NCI-H2171 (cell line): Measurements from ENCODE around the gene PSMA5.
"Not testable (repeated sequence)": the region's sequence is repeated elsewhere in the genome, so short reads cannot be mapped to it uniquely, and the experiment has no call there.

Experiments used
- DNase-seq: peaks from one replicate; lab custom pipeline; 2025; lab: John Stamatoyannopoulos, UW

The PSMA5 gene

DNA sequence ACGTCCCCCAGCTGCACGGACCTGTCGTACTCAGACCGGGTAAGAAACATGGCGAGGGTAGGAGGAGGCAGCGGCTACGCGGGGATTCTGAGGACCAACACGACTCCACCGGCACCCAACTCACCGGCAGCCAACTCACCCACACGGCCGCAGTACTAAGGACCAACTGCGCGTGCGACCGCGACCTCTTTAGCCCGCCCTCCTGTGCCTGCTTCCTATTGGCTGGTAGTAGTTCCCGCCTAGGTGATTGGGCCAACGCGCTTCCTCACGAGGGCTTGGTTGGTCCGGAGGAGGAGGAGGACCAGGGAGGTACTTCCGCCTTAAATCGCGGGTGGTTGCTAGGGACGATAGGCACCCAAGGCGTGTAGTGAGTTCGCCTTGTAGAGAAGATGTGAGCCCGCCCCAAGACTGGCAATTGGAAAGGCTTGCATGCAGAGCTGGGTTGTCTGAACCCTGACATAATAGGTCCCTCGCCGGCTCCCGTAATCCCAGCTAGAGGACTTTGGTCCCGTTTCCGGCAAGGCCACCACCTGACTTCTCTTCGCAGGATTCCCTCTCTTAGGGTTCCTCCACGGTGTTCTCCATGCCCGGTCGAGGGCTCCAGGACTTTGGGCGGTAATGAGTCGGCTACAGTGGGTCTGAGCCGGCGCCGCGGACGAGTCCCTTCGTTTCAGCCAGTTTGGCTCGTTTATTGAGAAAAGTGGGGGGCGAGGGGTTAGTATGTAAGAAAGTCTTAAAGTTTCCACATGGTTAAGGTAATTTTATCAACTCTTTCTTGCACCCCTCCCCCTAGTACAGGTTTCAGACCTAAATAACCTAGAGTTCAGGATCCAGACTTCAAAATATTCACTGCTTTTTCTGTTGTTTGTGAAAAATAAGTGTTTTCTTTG is at the start of gene PSMA5:
Gene PSMA5 (minus strand): TSS at position 168 of the 890 bp plus-strand sequence. CDS start 118 bp downstream, at position 50.
- DNase-seq: peak; percentile 98

DNA sequence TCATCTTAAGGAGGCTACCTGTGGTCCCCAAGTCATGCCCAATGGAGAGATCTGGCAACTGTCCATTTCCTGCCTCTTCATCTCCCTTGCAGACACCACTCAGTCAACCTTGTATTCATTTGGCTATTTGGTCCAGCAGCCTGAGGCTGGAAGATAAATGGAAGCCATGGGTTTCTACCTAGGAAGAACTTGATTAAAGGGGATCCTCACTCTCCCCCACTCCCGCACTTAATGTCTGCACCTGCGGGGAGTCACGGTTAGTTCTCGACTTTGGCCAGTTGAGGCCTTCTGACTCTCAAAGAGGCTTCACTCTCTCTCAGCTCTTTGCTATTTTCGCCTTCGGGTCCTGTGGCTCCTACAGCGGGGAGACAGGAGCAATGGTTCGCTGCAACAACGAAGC is 49.0 kb upstream of the PSMA5 start:
- no peak for DNase-seq

DNA sequence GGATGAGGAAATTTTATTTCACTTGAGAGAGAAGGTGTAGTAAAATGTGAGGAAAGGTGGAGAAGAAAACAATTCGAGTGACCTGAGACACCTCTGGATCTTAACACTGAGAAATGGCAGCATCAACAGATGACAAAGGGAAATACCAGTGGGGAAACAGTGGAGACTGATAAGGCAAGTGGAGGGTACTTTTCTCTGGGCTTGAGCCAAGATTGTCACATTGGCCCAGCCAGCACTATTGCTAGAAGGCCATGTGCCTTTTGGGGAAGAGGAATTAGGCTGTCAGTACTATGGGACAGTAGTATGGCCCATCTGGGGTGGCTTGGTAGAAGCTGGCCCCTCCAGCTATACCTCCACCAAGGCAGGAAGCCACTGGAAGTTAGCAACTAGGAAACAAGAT is 48.4 kb upstream of the PSMA5 start:
- no peak for DNase-seq

DNA sequence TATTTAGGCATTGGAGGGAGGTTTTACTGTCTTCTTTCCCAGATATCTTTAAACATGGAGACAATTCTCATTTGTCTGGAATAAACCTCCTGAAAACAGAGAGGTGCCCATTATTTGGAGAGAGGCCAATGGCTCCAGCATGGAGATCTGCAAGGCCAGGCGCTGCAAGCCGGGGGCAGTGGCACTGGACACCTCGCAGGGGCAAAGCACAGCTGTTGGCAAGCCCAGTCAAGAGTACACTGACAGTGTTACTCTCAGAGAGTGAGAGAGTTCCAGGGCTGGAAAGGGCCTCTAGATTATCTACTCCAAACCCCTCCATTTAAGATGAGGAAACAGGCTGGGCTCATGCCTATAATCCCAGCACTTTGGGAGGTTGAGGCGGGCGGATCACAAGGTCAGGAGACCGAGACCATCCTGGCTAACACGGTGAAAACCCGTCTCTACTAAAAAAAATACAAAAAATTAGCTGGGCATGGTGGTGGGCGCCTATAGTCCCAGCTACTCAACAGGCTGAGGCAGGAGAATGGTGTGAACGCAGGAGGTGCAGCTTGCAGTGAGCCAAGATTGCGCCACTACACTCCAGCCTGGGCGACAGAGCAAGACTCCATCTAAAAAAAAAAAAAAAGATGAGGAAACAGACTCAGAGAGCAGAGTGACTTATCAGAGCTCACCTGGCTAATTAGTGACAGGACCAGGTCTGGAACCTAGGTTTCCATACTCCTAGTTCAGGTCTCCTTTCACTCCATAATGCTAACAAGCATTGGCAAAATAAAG is 47.2 kb upstream of the PSMA5 start:
- DNase-seq: not testable (repeated sequence)

DNA sequence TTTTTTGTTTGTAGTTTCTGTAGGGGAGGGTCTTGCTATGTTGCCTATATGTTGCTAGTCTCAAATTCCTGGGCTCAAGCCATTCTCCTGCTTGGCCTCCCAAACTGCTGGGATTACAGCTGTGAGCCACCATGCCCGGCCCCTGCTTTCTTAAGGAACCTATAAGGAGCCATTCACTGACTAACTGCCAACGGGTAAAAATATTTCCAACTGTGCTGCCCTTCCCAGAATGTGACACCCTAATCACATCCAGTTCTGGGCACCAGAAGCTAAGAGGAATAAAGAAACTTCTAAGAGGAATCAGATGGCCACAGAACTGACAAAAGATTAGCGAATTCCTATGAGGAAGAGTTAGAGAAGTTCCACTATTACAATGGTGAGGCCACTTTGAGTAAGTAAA is 46.5 kb upstream of the PSMA5 start:
- DNase-seq: no peak

DNA sequence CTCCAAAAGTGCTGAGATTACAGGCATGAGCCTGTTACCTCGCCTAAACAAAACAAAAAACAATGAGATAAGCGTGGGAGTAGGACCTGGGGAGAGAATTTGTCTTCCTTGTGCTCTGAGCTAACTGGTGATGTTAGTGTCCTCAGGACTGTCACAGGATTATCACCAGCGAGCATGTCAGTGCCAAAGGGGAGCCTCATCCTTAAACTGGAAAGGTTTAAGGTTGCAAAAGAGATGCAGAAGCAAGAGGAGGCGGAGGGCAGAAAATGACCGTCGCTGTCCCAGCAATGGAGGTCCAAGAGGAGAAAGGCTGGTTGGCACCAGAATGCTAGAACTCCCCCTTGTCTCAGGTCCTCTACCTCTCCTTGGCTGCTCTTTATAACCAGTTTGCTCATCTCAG is 44.0 kb upstream of the PSMA5 start:
- no peak for DNase-seq

DNA sequence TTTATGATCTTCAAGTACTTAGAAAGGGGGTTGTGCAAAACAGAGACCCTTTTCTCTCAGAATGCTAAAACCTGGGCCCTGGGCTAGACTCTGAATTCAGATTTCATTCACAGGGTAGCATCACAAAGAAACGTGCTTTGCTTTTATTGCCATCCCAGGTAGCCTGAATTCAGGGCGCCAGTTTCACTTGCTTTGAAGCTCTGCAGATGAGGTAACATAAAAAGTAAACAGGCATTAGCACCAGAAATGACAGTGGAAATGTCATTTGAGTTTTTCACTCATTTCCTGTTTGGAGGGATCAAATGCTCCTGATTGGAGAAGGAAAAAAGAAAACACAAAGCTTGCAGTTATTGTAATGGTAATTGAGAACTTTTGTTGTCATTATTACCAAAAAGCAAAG is 42.7 kb upstream of the PSMA5 start:
- no peak for DNase-seq

DNA sequence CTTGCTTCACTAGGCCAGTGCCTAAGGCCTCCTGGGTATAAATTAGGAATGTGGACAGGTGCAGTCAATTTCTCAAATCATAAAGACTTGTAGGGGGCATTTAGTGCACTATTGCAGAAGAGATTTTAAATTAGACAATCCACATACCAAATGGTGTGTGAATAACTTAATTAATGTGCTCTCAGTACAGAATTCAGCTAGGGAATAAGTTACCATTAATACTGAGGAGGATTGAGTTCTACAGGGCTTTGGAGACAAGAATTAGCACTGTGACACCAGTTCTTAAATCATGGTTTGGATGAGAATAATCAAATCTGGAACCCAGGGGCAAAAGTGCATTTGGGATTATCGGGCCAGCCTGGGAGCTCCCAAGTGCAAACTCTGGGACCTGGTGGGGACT is 41.8 kb upstream of the PSMA5 start:
- DNase-seq: no peak

DNA sequence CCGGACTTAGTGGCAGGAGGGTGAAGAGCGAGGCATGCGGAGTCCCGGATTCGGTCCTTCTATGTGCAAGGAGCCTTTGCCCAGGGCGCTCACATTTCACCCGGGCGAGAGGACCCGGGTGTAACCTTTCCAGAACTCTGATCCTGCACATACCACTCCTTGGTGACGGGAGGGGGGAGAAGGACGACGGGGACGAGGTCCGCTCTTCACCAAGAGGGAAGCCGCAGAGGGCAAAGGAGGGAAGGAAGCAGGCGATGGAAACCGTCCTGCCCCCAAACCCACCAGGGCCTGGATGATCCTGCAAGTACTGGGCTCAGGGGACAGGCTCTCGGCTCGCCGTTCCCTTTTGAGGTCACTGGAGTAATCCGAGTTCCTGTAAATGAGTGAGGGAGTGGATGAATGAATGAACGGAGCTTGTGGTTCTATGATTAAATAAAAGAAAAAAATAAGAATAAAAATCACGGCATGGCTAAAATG is 41.1 kb upstream of the PSMA5 start:
- DNase-seq: no peak

DNA sequence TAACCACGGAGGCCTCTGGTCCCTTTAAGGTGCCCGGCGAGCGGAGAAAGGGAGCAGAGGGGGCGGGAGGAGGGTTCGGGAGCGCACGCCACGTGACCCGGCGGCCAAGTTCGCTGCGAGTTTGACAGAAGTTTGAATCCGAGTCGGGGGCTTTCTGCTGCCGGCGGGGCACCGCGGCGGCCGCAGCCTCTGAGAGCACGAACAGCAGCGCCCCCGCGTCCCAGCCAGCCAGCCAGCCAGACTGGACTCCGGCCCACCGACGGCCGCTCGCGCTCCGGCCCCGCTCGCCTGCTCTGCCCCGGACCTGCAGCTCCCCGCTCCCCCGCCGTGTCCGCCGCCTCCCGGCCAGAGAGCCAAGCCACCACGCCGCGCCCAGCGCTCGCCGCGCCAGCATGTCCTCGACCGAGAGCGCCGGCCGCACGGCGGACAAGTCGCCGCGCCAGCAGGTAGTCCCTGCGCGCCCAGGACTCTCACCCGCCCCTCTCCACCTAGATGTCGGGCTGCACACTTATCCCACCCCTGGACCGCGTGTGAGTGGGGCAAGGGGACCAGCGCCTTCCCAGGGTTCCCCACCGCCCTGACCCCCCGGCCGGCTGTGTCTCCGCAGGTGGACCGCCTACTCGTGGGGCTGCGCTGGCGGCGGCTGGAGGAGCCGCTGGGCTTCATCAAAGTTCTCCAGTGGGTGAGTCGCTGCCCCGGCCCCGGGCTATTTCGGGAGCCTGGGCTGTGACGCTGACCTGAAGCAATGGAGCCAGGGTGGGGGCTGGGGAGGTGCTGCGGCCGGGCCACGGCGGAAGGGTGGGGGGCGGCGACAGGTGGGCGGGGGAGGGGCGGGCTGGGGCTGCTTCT is 40.4 kb upstream of the PSMA5 start, which contains the start of gene SYPL2:
Gene SYPL2 (plus strand): TSS at position 95 of the 849 bp plus-strand sequence. CDS start 298 bp downstream, at position 393.
- DNase-seq: no peak

DNA sequence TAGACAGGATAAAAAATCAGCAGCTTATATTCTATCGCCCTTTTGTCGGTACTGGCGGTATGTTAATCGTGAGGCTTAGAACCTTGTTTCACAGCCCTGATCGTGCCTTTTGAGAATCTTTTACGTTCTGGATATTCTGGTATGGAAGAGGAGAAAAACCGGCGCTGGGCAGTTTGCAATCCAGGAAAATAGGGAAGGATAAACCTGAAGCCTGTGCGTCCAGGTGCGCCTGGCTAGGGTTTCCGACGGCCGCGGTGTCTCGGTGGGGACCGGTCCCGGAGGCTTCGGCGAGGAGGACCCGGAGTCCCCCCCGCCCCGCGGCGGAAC is 39.8 kb upstream of the PSMA5 start:
- no peak for DNase-seq

DNA sequence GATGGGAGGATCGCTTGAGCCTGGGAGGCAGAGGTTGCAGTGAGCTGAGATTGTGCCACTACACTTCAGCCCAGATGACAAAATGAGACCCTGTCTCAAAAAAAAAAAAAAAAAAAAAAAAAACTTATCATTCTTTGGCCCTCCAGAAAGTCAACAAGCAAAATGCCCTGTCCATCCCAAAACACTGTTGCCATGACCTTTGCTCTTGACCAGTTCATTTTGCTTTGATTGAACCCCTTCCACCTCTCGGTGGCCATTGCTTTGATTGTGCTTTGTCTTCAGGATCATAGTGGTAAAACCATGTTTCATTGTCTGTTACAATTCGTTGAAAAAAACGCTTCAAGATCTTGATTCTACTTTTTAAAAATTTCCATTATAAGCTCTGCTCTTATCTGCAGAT is 31.6 kb upstream of the PSMA5 start:
- DNase-seq: no peak

DNA sequence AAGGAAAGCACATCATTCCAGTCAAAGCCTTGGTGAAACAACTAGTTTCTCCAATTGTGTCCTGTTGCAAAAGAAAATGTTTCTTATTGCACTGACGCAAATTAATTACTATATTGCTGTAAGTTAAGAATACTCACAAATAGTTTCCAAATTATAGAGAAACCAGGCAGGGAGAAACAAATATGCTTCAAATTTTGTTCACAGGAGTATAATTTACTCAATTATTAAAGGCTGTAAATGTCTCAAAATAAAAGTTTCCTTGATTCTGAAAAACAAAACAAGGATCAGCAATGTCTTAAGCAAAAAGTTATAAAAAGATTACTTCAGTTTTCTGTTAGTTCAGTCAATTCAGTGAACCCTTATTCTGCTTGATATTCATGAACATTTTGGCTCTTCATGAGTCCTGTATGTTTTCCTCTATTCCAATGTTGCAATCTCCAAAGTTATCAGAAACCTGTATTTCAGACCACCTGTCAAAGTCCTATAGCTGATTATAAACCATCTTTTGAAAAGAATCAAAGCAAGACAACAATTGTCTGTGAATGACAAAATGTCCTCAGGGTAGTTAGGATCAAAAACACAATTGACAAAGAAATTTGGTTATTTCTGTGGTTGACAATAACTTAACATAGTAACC is 28.4 kb upstream of the PSMA5 start:
- no peak for DNase-seq

DNA sequence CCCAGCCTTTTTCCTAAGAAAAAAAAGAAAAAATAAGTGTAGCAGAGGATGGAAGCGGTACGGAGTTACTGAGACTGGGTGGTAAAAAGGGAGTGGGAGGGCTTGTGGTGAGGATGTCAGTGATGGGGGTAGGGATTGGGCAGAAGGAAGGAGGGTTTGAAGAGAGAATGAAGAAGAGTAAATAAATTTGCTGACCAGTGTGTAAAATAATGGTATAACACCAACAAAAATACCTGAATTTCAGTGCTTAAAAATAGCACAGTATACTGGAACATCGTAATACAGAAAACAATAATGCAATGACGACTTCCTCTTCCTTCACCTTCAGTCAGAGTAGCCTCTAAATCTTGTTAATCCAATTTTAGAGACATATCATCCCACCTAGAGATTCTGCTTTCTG is 21.3 kb upstream of the PSMA5 start:
- DNase-seq: no peak

DNA sequence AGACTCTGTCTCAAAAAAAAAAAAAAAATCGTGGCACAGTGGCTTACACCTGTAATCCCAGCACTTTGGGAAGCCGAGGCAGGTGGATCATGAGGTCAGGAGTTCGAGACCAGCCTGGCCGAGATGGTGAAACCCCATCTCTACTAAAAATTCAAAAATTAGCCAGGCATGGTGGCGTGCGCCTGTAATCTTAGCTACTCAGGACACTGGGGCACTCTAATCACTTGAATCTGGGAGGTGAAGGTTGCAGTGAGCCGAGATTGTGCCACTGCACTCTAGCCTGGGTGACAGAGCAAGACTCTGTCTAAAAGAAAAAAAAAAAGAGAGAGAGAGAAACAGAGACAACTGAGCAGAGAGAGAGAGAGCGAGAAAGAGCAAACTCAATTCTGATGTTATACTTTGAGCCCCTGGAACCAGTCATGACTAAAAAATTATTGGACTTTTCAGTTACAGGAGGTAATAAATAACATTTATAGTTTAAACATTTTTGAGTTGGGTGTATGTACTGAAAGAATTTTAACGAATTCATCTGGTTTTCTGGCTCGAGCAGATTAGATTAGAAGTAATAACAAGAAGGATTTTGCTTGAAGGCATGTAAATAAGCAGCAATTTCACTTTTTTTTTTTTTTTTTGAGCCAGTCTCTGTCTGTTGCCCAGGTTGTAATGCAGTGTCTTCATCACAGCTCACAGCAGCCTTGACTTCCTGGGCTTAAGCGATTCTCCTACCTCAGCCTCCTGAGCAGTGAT is 19.9 kb upstream of the PSMA5 start:
- not testable (repeated sequence) for DNase-seq

DNA sequence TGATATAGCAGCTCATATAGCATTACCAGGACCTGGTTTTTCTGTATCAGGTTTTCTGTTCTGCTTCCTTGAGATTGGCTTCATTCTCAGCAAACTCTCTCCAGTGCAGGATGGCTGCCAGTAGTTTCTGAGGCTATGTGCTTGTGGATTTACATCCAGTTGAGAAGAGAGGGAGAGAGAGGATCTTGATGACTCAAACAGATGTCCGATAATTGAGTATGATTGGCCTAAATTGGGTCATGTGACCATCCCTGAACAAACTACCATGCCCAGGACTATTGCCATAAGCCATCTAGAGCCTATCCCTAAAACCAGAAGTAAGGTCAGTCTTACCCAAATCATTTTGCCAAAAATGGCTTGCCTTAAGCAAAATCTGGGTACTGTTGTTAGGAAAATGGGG is 18.1 kb upstream of the PSMA5 start:
- no peak for DNase-seq

DNA sequence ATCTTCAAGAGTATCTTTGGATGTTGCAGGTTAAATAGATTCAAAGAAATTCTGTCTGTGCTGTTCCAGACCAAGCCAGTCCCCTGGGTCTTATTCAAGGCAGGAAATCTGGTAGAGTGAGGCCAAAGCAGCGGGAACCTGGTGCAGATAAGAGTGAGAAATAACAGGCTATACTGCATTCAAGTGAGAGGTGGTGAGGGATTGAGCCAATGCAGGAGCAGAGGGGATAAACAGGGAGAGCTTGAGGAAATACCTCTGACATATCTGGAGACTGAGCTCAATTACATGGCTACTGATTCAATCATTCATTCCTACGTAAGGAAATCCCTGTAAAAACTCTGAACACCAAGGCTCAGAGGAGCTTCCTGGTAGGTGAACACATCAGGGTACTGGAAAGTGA is 17.2 kb upstream of the PSMA5 start:
- DNase-seq: no peak

DNA sequence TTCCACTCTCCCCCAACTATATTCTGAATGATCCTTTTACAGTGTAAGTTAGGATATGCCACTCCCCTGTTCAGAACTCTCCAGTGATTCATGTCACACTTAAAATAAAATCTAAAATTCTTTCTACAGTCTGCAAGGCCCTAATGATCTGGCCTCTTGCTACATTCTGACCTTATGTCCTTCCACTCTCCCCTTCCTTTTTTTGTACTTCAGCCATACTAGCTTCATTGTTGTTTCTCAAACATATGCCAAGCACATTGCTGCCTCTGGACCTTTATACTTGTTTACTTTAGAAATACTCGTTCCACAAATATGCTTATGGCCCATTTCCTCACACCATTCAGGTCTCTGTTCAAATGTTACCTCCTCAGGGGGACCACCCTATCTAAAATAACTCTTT is 14.8 kb upstream of the PSMA5 start:
- no peak for DNase-seq

DNA sequence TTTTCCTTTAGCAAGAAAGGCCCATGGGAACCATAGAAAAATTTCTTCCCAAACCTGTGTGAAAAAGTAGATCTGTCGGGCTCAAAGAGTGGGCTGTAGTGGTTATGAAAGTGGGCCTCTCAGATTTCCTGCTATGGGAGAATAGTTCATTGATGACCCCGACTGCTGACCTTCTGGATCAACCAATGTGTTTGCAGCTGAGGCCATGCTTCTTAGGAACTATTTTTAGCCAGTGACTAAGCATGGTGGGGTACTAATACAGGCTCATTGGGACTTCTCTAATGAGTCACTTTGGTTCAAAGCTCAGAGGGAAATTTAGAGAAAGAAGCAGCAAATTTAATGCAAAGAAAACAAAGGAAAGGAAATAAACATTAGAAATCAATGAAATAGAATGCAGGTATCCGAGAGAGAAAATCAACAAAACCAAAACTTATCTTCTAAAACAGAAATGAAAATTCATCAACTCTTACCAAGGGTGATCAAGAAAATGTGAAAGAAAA is 12.6 kb upstream of the PSMA5 start:
- no peak for DNase-seq

DNA sequence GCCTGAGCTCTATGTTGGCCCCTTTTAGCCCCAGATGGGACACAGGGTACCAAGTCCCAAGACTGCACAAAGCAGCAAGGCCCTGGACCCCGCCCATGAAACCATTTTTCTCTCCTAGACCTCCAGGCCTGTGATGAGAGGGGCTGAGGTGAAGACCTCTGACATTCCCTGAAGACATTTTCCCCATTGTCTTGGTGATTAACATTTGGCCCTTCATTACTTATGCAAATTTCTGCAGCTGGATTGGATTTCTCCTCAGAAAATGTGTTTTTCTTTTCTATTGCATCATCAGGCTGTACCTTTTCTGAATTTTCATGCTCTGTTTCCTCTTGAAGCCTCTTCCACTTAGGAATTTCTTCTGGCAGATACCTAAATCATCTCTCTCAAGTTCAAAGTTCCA is 8.2 kb upstream of the PSMA5 start:
- no peak for DNase-seq

DNA sequence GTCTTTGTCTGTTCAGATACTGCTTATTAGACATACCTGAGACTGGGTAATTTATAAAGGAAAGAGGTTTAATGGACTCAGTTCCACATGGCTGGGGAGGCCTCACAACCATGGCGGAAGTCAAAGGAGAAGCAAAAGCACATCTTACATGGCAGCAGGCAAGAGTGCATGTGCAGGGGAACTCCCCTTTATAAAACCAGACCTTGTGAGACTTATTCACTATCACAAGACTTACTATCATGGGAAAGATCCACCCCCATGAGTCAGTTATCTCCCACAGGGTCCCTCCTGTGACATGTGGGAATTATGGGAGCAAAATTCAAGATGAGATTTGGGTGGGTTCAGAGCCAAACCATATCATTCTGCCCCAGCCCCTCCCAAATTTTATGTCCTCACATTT is 7.1 kb upstream of the PSMA5 start:
- no peak for DNase-seq
